Pancreas (tissue), 10 donors: Measurements from ENCODE around the gene CSRP1. TPM values are rescaled to one million over a fixed set of nuclear protein-coding genes. Genes with fewer than 3 reads are reported as not detected.
"Not testable (repeated sequence)": the region's sequence is repeated elsewhere in the genome, so short reads cannot be mapped to it uniquely, and the experiment has no call there.

Experiments used
- ATAC-seq, 4 donors: fragments of 200-7000 bp; cut with Tn5 transposase; one replicate each; pipeline versions ENCODE4 v1.8.0 to v1.9.1; 2020; ENCODE audit warnings: mild to moderate bottlenecking in 4 of 4, moderate library complexity in 4 of 4
- DNase-seq, 6 donors: peaks; one replicate each; pipeline ENCODE4 v3.0.0-alpha.2; 2020
- FAIRE-seq: peaks from 2 replicates; lab custom pipeline; 2012; peaks lifted over from hg19 to GRCh38; lab: Jason Lieb, UNC
- H3K27ac ChIP-seq, 4 donors: fragments of 200-600 bp; sonication (generic); 1 replicate in 3 of 4; 2 replicates in 1 of 4; pipeline versions ENCODE4 v1.5.0 to v1.8.0; 2020
- H3K27me3 ChIP-seq, 4 donors: fragments of 200-600 bp; one replicate each; pipeline ENCODE4 v1.8.0; 2021
- H3K36me3 ChIP-seq, 3 donors: fragments of 200-600 bp; sonication (generic) in 1 of 3; one replicate each; pipeline versions ENCODE4 v1.5.0 to v1.8.0; 2020 to 2021
- H3K4me1 ChIP-seq, 3 donors: fragments of 200-600 bp; one replicate each; pipeline ENCODE4 v1.8.0; 2021
- H3K4me3 ChIP-seq, 4 donors: fragments of 200-600 bp; sonication (generic) in 2 of 4; one replicate each; pipeline versions ENCODE4 v1.5.0 to v1.8.0; 2020 to 2021
- H3K9me3 ChIP-seq, 4 donors: fragments of 200-600 bp; one replicate each; pipeline ENCODE4 v1.8.0; 2021
- WGBS, 2 donors: extraction: QIAGEN DNeasy Blood & Tissue Kit; methylation state at CpG; one replicate each; pipeline ENCODE4 v1.1.7; 2013; 5-methylcytosine and 5-hydroxymethylcytosine counted together
- intact Hi-C, 3 donors: fragments of 100-400 bp; cut with DNase I; formaldehyde crosslinking; loops; one replicate each; pipeline versions ENCODE4 v1.11.1 to v1.14.2; 2022
- polyA plus RNA-seq, 2 donors: library from polyadenylated mRNA; stranded (reverse); fragments of 200-250 nt; gene quantifications; one replicate each; pipeline ENCODE4 v1.2.3, GENCODE V29; 2013
- total RNA-seq, 6 donors: library from RNA; stranded (reverse); fragmentation: NEBNext Ultra II Directional in 4 of 6; extraction: Animal tissue kit (Norgen Biotek cat#: 25700) in 4 of 6; gene quantifications; one replicate each; pipeline versions ENCODE4 v1.2.1 to v1.2.4, GENCODE V29; 2021 to 2023
- TF ChIP-seq, protein P1 (sequence below), 4 donors: fragments of 200-600 bp; sonication (generic) in 3 of 4; IDR thresholded peaks; one replicate each; pipeline versions ENCODE4 v1.5.0 to v1.8.0; 2021; ENCODE audit warnings: antibody characterized with exemption in 4 of 4
- donor health status: healthy with polysubstance abuse.
- donor health status: DM: no; HTN: no; CAD: no; lungs with moderate emphysema.
- donor health status: DM: no; HTN: no; CAD: no.
- donor health status: control.
- donor health status: control.
- donor health status: Bipolar disorder and iron deficiency.
- donor health status: DM: yes; HTN: yes; CAD: no.
- donor health status: DM: no; HTN: no; CAD: no.
- donor health status: DM: no; HTN: no; CAD: no.
- donor health status: DM: yes; HTN: yes; CAD: no.

The CSRP1 gene
- total and polyA plus RNA-seq, 8 donors, result 49.6 to 103 (median 72.0) TPM

DNA sequence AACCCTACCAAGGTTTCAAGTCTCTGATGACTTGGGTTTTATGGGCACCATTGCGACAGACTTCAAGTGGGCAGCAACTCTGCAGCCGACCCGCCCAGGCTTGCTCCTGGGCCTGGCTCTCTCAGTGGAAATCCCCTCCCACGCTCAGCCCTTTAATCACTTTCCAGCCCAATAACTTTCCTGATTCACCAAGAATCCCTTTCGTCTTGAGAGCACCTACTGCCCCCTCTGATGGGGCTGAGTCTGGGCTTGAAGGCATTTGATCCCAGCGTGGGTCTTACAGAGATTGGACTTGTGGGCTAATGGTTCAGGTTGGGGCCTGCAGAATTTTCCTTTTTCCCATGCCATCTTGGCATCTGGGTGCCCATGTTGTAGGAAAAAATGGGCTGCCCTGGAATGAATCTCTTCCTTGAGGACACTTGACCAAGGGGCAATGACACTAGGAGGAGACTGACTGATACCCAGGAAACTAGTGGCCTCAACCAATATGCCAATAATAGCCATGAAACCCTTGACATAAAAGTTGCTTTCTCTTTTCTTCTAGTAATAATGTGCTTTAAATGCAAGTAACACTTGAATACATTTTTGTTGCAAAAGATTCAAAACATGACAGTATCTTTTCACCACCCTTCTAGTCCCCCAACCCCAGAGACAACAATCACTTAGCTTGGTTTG lies 30.1 kb downstream of the CSRP1 start:
- ATAC-seq (no peak), DNase-seq (no peak), FAIRE-seq (no peak)
- Histone ChIP-seq H3K36me3 (no peaks in the 10 kb centered on the region), H3K4me3 (no peak overlapping the region), H3K9me3 (no peaks in the 10 kb centered on the region), H3K27me3 (no peaks in the 10 kb centered on the region), H3K4me1 (peaks cover 3 to 14% (median 10%) of the 10 kb centered on the region in 3 donors), H3K27ac (no peak overlapping the region)
- TF ChIP-seq, protein P1, sequence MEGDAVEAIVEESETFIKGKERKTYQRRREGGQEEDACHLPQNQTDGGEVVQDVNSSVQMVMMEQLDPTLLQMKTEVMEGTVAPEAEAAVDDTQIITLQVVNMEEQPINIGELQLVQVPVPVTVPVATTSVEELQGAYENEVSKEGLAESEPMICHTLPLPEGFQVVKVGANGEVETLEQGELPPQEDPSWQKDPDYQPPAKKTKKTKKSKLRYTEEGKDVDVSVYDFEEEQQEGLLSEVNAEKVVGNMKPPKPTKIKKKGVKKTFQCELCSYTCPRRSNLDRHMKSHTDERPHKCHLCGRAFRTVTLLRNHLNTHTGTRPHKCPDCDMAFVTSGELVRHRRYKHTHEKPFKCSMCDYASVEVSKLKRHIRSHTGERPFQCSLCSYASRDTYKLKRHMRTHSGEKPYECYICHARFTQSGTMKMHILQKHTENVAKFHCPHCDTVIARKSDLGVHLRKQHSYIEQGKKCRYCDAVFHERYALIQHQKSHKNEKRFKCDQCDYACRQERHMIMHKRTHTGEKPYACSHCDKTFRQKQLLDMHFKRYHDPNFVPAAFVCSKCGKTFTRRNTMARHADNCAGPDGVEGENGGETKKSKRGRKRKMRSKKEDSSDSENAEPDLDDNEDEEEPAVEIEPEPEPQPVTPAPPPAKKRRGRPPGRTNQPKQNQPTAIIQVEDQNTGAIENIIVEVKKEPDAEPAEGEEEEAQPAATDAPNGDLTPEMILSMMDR (IDR thresholded peaks at IDR 0.05), result no peak
- 83 to 88% methylated on average over 6 of the region's 6 CpGs for WGBS, 2 donors
- intact Hi-C loops, result no loop called here

DNA sequence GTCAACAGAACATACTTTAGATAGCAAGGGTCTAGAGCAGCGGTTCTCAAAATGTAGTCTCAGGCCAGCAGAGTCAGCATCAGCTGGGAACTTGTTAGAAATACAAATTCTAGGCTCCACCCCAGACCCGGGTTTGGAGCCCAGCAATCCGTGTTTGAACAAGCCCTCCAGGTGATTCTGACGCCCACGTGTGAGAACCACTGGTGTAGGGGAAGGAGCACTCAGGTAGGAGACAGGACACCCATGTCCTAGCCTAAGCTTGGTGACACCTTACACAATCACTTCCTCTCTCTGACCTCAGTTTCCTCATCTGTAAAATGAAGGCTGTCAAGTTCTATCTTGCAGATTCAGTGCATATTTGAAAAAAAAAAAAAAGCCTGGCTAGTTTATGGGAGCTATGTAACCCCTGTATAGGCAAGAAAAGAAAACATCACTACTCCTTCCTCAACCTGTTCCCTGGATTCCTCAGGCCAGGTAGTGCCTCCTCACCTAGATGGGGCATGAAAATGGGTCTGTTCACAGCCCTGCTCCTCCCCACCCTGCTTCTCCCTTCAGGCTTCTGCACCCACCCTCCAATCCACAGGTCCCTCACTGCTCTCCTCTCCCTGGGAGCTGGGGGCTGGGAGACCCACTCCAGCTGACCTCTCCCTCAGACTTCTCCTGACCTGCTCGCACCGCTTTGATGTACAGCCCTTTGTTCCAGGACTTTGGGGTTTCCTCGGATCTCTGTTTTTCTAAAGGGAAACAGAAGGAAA lies 30.8 kb downstream of the CSRP1 start:
- DNase-seq, result no peak
- Histone ChIP-seq H3K27ac (no peak overlapping the region), H3K4me1 (peaks cover 3 to 8% (median 7%) of the 10 kb centered on the region in 3 donors), H3K36me3 (no peaks in the 10 kb centered on the region), H3K9me3 (no peaks in the 10 kb centered on the region), H3K27me3 (no peaks in the 10 kb centered on the region), H3K4me3 (no peak overlapping the region)
- FAIRE-seq, result no peak
- WGBS, 2 donors, result 64 to 67% methylated on average over 8 of the region's 8 CpGs
- TF ChIP-seq, protein P1 (IDR thresholded peaks at IDR 0.05), result no peak
- no peak for ATAC-seq
- intact Hi-C loops, result no loop called here

DNA sequence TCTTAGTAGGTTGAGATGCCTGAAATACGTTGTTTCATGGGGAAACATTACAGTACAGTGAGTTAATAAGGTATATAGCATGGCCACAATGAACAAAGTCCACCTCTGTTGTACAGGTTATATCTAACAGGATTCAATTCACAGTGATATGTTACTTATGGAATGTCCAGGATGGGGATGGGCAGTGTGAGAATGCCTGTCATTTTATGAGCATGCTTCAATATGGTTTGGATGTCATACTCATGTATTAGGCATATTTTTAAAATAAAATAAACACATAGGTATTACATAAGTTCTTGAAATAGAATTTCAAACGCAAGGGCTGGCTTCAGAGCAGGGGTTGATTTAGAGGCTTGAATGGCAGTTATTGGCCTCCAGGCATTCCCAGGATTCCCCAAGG lies 31.8 kb downstream of the CSRP1 start:
- FAIRE-seq (no peak), ATAC-seq (no peak), DNase-seq (no peak)
- no peaks in the 10 kb centered on the region for H3K36me3 ChIP-seq
- 49 to 61% methylated on average over 2 of the region's 2 CpGs for WGBS, 2 donors
- TF ChIP-seq, protein P1 (IDR thresholded peaks at IDR 0.05), result no peak
- H3K4me1 ChIP-seq, result peaks cover 3 to 4% (median 3%) of the 10 kb centered on the region in 3 donors
- no peak overlapping the region for H3K4me3 ChIP-seq
- no peak overlapping the region for H3K27ac ChIP-seq
- intact Hi-C loops, result no loop called here
- no peaks in the 10 kb centered on the region for H3K27me3 ChIP-seq
- no peaks in the 10 kb centered on the region for H3K9me3 ChIP-seq

DNA sequence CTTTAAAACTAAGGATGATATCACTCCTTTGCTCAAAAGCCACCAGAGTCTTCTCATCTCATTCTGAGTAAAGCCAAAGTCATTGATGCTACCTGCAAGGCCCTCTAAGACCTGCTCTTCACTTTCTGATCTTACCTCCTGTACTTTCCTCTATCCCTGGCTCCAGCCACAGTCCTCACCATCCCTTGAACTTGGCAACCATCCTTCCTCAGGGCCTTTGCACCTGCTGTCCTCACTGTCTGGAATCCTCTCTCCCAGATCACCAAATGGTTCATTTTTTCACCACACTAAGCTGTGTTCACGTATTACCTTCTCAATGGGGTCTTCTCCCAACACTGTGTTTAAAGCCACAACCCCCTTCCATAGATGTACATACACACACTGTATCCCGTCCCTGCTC lies 33.6 kb downstream of the CSRP1 start:
- Histone ChIP-seq H3K27me3 (no peaks in the 10 kb centered on the region), H3K9me3 (no peaks in the 10 kb centered on the region), H3K4me3 (no peak overlapping the region), H3K36me3 (no peaks in the 10 kb centered on the region), H3K4me1 (no peaks in the 10 kb centered on the region), H3K27ac (no peak overlapping the region)
- no peak for ATAC-seq
- intact Hi-C loops, result no loop called here
- 85 to 86% methylated on average over 2 of the region's 2 CpGs for WGBS, 2 donors
- TF ChIP-seq, protein P1 (IDR thresholded peaks at IDR 0.05), result no peak
- FAIRE-seq, result no peak
- DNase-seq, result no peak

DNA sequence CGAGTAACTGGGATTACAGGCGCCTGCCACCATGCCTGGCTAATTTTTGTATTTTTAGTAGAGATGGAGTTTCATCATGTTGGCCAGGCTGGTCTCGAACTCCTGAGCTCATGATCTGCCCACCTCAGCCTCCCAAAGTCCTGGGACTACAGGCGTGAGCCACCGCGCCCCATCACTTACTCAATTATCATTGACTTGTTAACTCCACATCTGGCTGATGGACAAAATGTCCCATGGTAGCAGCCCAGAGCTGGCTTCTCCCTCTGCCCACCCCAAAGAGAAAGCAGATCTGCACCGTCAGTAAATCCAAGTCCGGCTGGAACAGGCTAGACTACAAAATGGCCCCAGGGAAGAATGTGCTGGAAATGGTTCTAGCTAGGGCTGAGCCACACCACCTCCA lies 34.6 kb downstream of the CSRP1 start:
- H3K27me3 ChIP-seq, H3K4me3 ChIP-seq, intact Hi-C loops, H3K9me3 ChIP-seq, H3K4me1 ChIP-seq, FAIRE-seq, H3K36me3 ChIP-seq, DNase-seq, ATAC-seq, H3K27ac ChIP-seq: not testable (repeated sequence)
- 90 to 93% methylated on average over 8 of the region's 8 CpGs for WGBS, 2 donors
